ENCODE data around the gene UBD. TPM values are rescaled to one million over a fixed set of nuclear protein-coding genes. Genes with fewer than 3 reads are reported as not detected.

The UBD gene
- total RNA-seq, 2 experiments from 2014 or later = not detected

DNA sequence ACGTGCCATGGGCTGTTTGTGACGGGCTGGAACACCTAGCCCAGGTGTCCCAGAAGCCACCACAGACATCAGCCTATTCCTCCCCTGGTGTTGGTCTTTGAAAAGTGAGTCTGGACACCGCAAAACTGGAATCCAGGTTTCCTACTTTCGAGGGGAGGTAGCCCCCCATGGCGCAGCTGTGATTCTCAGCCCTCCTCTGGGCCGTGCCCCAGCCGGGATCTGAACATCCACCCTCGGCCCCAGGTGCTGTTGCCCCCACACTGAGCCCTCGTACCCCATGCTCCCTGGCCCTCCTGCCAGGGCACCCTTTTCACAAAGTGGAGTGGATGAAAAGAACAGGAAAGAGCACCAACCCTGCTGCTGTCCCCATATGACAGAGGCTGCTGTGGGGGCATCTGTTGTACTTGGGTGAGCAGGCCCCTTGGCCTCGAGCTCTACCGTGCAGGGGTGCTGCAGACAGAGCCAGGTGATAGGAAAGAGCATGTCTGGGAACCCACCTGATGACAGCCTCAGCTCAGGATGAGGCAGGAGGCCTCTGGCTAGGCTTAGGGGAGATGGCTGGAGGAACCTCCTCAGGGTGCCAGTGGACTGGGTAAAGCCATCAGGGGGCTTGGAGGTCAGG lies 53.0 kb downstream of the UBD start:
- no peak for DNase-seq

GRCh38 chr6:29505808-29506207 lies 53.7 kb downstream of the UBD start:
- no peaks in the 10 kb centered on the region for H3K4me1 Mint-ChIP-seq
- no peak overlapping the region for H3K27ac Mint-ChIP-seq
- H3K27me3 Mint-ChIP-seq = peaks cover 4% of the 10 kb centered on the region
- H3K36me3 Mint-ChIP-seq = no peaks in the 10 kb centered on the region
- no peak overlapping the region for H3K4me3 Mint-ChIP-seq
- DNase-seq (no peak), ATAC-seq (ENCODE audit: low read depth) (no peak)
- POLR2A ChIA-PET = no interaction called here
- no peaks in the 10 kb centered on the region for H3K9me3 Mint-ChIP-seq

More for the DNA sequence above, 53.0 kb downstream of the UBD start:
- H3K4me1 Mint-ChIP-seq = no peaks in the 10 kb centered on the region
- POLR2A ChIA-PET = no interaction called here
- H3K27me3 Mint-ChIP-seq = peaks cover 4% of the 10 kb centered on the region
- no peak for ATAC-seq (ENCODE audit: low read depth)
- no peak overlapping the region for H3K27ac Mint-ChIP-seq
- H3K9me3 Mint-ChIP-seq = no peaks in the 10 kb centered on the region
- H3K36me3 Mint-ChIP-seq = no peaks in the 10 kb centered on the region
- H3K4me3 Mint-ChIP-seq = no peak overlapping the region

Other genes with a start within 250 kb of the UBD start
- not detected for gene OR5V1, start 190.9 kb downstream of the UBD start, total RNA-seq
- gene OR12D3, start 184.4 kb downstream of the UBD start, total RNA-seq = not detected
- gene OR12D2, start 164.1 kb downstream of the UBD start, total RNA-seq = not detected
- gene OR12D1, start 144.8 kb downstream of the UBD start, total RNA-seq = not detected
- gene OR10C1, start 120.4 kb downstream of the UBD start, total RNA-seq = not detected
- gene OR11A1, start 102.7 kb downstream of the UBD start, total RNA-seq = not detected
- gene OR2H1, start 102.6 kb downstream of the UBD start, total RNA-seq = not detected
- not detected for gene MAS1L, start 71.8 kb downstream of the UBD start, total RNA-seq
- gene OR2H2, start 25.4 kb upstream of the UBD start, total RNA-seq = not detected
- 10 to 100 TPM; 20.1 to 20.7 TPM for gene GABBR1, start 73.5 kb upstream of the UBD start, total RNA-seq
- gene MOG, start 97.4 kb upstream of the UBD start, total RNA-seq = not detected
- gene ZFP57, start 121.4 kb upstream of the UBD start, total RNA-seq = 10 to 100 TPM; 12.3 to 13.5 TPM
- 100 to 1,000 TPM; 502 to 534 TPM for gene HLA-F, start 163.7 kb upstream of the UBD start, total RNA-seq

Measured in activated naive CD8-positive, alpha-beta T cell treated with anti-CD3 and anti-CD28 coated beads, Interleukin-2, amount 10 ng/mL, durations not matched to agents 7 days and 5 days (primary cell).